GM12874 (cell line): Measurements from ENCODE around the gene DIDO1.

Experiments
- TF ChIP-seq, protein P1 (sequence below): IDR thresholded peaks from 2 replicates; pipeline ENCODE4 v1.5.1; 2011; ENCODE audit warnings: low read depth, mild to moderate bottlenecking, control low read depth, low read length, moderate library complexity; ENCODE audit not compliant: insufficient read depth

The DIDO1 gene

GRCh38 chr20:62905536-62906117, 20.7 kb downstream of the DIDO1 start:
- TF ChIP-seq, protein P1, sequence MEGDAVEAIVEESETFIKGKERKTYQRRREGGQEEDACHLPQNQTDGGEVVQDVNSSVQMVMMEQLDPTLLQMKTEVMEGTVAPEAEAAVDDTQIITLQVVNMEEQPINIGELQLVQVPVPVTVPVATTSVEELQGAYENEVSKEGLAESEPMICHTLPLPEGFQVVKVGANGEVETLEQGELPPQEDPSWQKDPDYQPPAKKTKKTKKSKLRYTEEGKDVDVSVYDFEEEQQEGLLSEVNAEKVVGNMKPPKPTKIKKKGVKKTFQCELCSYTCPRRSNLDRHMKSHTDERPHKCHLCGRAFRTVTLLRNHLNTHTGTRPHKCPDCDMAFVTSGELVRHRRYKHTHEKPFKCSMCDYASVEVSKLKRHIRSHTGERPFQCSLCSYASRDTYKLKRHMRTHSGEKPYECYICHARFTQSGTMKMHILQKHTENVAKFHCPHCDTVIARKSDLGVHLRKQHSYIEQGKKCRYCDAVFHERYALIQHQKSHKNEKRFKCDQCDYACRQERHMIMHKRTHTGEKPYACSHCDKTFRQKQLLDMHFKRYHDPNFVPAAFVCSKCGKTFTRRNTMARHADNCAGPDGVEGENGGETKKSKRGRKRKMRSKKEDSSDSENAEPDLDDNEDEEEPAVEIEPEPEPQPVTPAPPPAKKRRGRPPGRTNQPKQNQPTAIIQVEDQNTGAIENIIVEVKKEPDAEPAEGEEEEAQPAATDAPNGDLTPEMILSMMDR = no peak

DNA sequence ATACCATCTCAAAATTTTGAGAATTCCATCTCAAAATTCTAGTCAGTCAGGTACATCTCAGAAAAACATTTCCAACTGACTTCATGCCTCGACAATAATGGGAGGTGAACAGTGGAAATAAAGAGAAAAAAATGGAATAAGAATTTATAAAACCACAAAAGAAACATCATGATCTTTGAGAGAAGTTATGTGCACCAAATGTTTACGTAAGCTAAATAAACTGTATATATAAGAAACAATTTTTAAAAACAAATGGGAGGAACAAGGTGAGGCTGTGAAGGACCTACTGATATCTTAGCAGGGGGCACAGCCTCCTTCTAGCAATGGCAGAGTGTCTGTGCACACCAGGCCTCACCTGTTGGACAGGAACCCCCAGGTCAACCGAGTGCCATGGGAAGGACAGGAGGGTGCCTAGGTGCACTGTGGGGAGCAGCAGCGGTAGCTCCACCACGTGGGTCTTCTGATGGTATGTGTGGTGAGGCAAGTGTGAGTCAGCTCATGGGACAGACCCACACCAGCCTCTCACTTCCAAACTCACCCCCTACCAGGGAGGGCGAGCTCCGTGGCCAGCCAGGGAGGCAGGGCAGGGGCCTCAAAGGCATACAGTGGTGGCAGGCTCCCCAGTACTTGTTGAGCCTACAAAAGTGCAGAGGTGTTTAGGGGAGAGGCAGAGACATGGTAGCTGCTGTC, 23.2 kb downstream of the DIDO1 start:
- TF ChIP-seq, protein P1 = no peak

- TF ChIP-seq, protein P1 = no peak
Observed at GRCh38 chr20:62901891-62902290, 24.4 kb downstream of the DIDO1 start.

- TF ChIP-seq, protein P1 = no peak
Observed at GRCh38 chr20:62900692-62901584, 25.4 kb downstream of the DIDO1 start.

GRCh38 chr20:62900052-62900691, 26.1 kb downstream of the DIDO1 start:
- TF ChIP-seq, protein P1 = peak; percentile 97

GRCh38 chr20:62899633-62900051, 26.7 kb downstream of the DIDO1 start:
- TF ChIP-seq, protein P1 = no peak
